Stimulated activated CD8-positive, alpha-beta memory T cell treated with anti-CD3 and anti-CD28 coated beads, Interleukin-4, amount 100 ng/mL, for 1 hour (primary cell): ENCODE measurements around the gene BLTP3A.
A peak's percentile ranks its signal among the peaks of the same experiment; 100 is the strongest.
"Not testable (repeated sequence)": the region's sequence is repeated elsewhere in the genome, so short reads cannot be mapped to it uniquely, and the experiment has no call there.

Experiments used
- DNase-seq, 2 donors: peaks; one replicate each; pipeline ENCODE4 v3.0.0-alpha.2; 2020; ENCODE audit warnings: low read depth in 2 of 2, low spot score in 1 of 2

BLTP3A gene

GRCh38 chr6:34791701-34792604 lies at the start of gene BLTP3A:
TSS of gene BLTP3A (plus strand) at chr6:34792083. CDS start at chr6:34792251, 168 bp downstream.
- peak; percentile 42 to 55 for DNase-seq

GRCh38 chr6:34742094-34742493 lies 49.8 kb upstream of the BLTP3A start:
- no peak for DNase-seq

- no peak for DNase-seq
Measured at GRCh38 chr6:34743625-34744293, 48.1 kb upstream of the BLTP3A start.

- DNase-seq, result not testable (repeated sequence)
Measured at GRCh38 chr6:34744294-34744647, 47.6 kb upstream of the BLTP3A start.

GRCh38 chr6:34745277-34746103 lies 46.4 kb upstream of the BLTP3A start:
- no peak for DNase-seq

GRCh38 chr6:34746104-34746846 lies 45.6 kb upstream of the BLTP3A start:
- no peak for DNase-seq

GRCh38 chr6:34748757-34749156 lies 43.1 kb upstream of the BLTP3A start:
- no peak for DNase-seq

GRCh38 chr6:34756513-34756856 lies 35.4 kb upstream of the BLTP3A start:
- DNase-seq, result not testable (repeated sequence)

GRCh38 chr6:34757687-34758274 lies 34.1 kb upstream of the BLTP3A start:
- no peak for DNase-seq

- DNase-seq, result no peak
Measured at GRCh38 chr6:34760108-34760507, 31.8 kb upstream of the BLTP3A start.

- DNase-seq, result not testable (repeated sequence)
Measured at GRCh38 chr6:34761681-34762080, 30.2 kb upstream of the BLTP3A start.

- DNase-seq, result no peak
Measured at GRCh38 chr6:34768148-34768547, 23.7 kb upstream of the BLTP3A start.

- DNase-seq, result no peak
Measured at GRCh38 chr6:34771727-34772126, 20.2 kb upstream of the BLTP3A start.

GRCh38 chr6:34772940-34773339 lies 18.9 kb upstream of the BLTP3A start:
- DNase-seq, result no peak

GRCh38 chr6:34773916-34774315 lies 18.0 kb upstream of the BLTP3A start:
- no peak for DNase-seq

GRCh38 chr6:34774967-34775366 lies 16.9 kb upstream of the BLTP3A start:
- DNase-seq, result no peak

- DNase-seq, result not testable (repeated sequence)
Measured at GRCh38 chr6:34785375-34785774, 6.5 kb upstream of the BLTP3A start.

GRCh38 chr6:34787152-34787551 lies 4.7 kb upstream of the BLTP3A start:
- not testable (repeated sequence) for DNase-seq

GRCh38 chr6:34788111-34788510 lies 3.8 kb upstream of the BLTP3A start:
- no peak for DNase-seq

GRCh38 chr6:34791164-34791700 lies 651 bp upstream of the BLTP3A start:
- DNase-seq, result peak; percentile 15 to 19
